Aorta (tissue), 5 donors: ENCODE measurements around the gene TMEM273. TPM values are rescaled to one million over a fixed set of nuclear protein-coding genes. Genes with fewer than 3 reads are reported as not detected.
A peak's percentile ranks its signal among the peaks of the same experiment; 100 is the strongest.

Source experiments
- ATAC-seq: fragments of 200-7000 bp; cut with Tn5 transposase; one replicate; pipeline ENCODE4 v1.9.1; 2022; ENCODE audit warnings: moderate library complexity; ENCODE audit not compliant: low FRiP score
- DNase-seq, 2 donors: peaks; one replicate each; pipeline ENCODE4 v3.0.0-alpha.2; 2020
- H3K27ac ChIP-seq, 2 donors: one replicate each; pipeline ENCODE4 v1.5.1; 2013; ENCODE audit warnings: low read length in 2 of 2, mild to moderate bottlenecking in 2 of 2, moderate library complexity in 2 of 2, control low read depth in 1 of 2, inconsistent platforms in 1 of 2, low read depth in 1 of 2
- H3K27me3 ChIP-seq, 2 donors: one replicate each; pipeline ENCODE4 v1.6.1; 2013; ENCODE audit warnings: control low read depth in 1 of 2, low read length in 1 of 2, mild to moderate bottlenecking in 1 of 2, moderate library complexity in 1 of 2; ENCODE audit not compliant: insufficient read depth in 2 of 2, control insufficient read depth in 1 of 2
- H3K36me3 ChIP-seq, 2 donors: one replicate each; pipeline ENCODE4 v1.6.1; 2013; ENCODE audit warnings: control low read depth in 1 of 2, low read length in 1 of 2, mild to moderate bottlenecking in 1 of 2; ENCODE audit not compliant: insufficient read depth in 2 of 2, control insufficient read depth in 1 of 2
- H3K4me1 ChIP-seq, 2 donors: one replicate each; pipeline ENCODE4 v1.6.1; 2013; ENCODE audit warnings: low read length in 2 of 2, control low read depth in 1 of 2, mild to moderate bottlenecking in 1 of 2, moderate library complexity in 1 of 2; ENCODE audit not compliant: insufficient read depth in 2 of 2, control insufficient read depth in 1 of 2
- H3K4me3 ChIP-seq, 2 donors: one replicate each; pipeline ENCODE4 v1.5.1; 2013; ENCODE audit warnings: low read length in 2 of 2, control low read depth in 1 of 2, mild to moderate bottlenecking in 1 of 2
- H3K9me3 ChIP-seq: one replicate; pipeline ENCODE4 v1.6.1; 2013; ENCODE audit warnings: mild to moderate bottlenecking, low read length; ENCODE audit not compliant: control insufficient read depth
- WGBS, 2 donors: extraction: QIAGEN DNeasy Blood & Tissue Kit; methylation state at CpG; one replicate each; pipeline ENCODE4 v1.1.7; 2013; 5-methylcytosine and 5-hydroxymethylcytosine counted together
- intact Hi-C, 2 donors: fragments of 100-400 bp; cut with DNase I; formaldehyde crosslinking; loops; one replicate each; pipeline versions ENCODE4 v1.14.2 to v1.15.0; 2022
- polyA plus RNA-seq, 2 donors: library from polyadenylated mRNA; stranded (reverse); fragments of 200-250 nt; gene quantifications; one replicate each; pipeline ENCODE4 v1.2.3, GENCODE V29; 2013
- total RNA-seq, 2 donors: library from RNA; stranded (reverse); fragmentation: NEBNext Ultra II Directional; extraction: Animal tissue kit (Norgen Biotek cat#: 25700); gene quantifications; one replicate each; pipeline ENCODE4 v1.2.1, GENCODE V29; 2021
- donor health status: healthy with polysubstance abuse.
- donor health status: Bipolar disorder and iron deficiency.
- donor health status: DM: no; HTN: no; CAD: no.
- donor health status: DM: no; HTN: no; CAD: no.
- donor health status: DM: yes; HTN: yes; CAD: no.

Gene TMEM273
- total and polyA plus RNA-seq, 4 donors = 3.1 to 44.7 (median 13.9) TPM

GRCh38 chr10:49151025-49151445, 37.2 kb downstream of the TMEM273 start:
- ATAC-seq = no peak
- Histone ChIP-seq H3K36me3 (no peaks in the 10 kb centered on the region), H3K27me3 (no peaks in the 10 kb centered on the region), H3K4me1 (no peaks in the 10 kb centered on the region), H3K9me3 (no peaks in the 10 kb centered on the region), H3K4me3 (no peak overlapping the region), H3K27ac (no peak overlapping the region)
- 83% methylated on average over 2 of the region's 2 CpGs for WGBS, 2 donors
- intact Hi-C loops = no loop called here
- DNase-seq = no peak

- intact Hi-C loops = no loop called here
Measured at GRCh38 chr10:49150426-49150825, 37.8 kb downstream of the TMEM273 start.

GRCh38 chr10:49149881-49150280, 38.3 kb downstream of the TMEM273 start:
- intact Hi-C loops = no loop called here

More at GRCh38 chr10:49150426-49150825, 37.8 kb downstream of the TMEM273 start:
- 71 to 79% methylated on average over 5 of the region's 5 CpGs for WGBS, 2 donors
- H3K27ac ChIP-seq = no peak overlapping the region
- H3K9me3 ChIP-seq = no peaks in the 10 kb centered on the region
- H3K4me3 ChIP-seq = no peak overlapping the region
- DNase-seq (no peak), ATAC-seq (no peak)
- no peaks in the 10 kb centered on the region for H3K27me3 ChIP-seq
- H3K36me3 ChIP-seq = no peaks in the 10 kb centered on the region
- H3K4me1 ChIP-seq = no peaks in the 10 kb centered on the region

GRCh38 chr10:49144058-49144720, 44.0 kb downstream of the TMEM273 start:
- DNase-seq (no peak), ATAC-seq (peak; percentile 40)
- 95 to 96% methylated on average over 2 of the region's 2 CpGs for WGBS, 2 donors
- H3K9me3 ChIP-seq = no peaks in the 10 kb centered on the region
- H3K4me1 ChIP-seq = no peaks in the 10 kb centered on the region
- intact Hi-C loops = no loop called here
- H3K36me3 ChIP-seq = no peaks in the 10 kb centered on the region
- no peaks in the 10 kb centered on the region for H3K27me3 ChIP-seq
- no peak overlapping the region for H3K4me3 ChIP-seq
- H3K27ac ChIP-seq = no peak overlapping the region

More at GRCh38 chr10:49149881-49150280, 38.3 kb downstream of the TMEM273 start:
- Histone ChIP-seq H3K27me3 (no peaks in the 10 kb centered on the region), H3K9me3 (no peaks in the 10 kb centered on the region), H3K4me1 (no peaks in the 10 kb centered on the region), H3K27ac (no peak overlapping the region), H3K36me3 (no peaks in the 10 kb centered on the region), H3K4me3 (no peak overlapping the region)
- 90 to 92% methylated on average over 3 of the region's 3 CpGs for WGBS, 2 donors
- ATAC-seq = no peak
- no peak for DNase-seq

- H3K36me3 ChIP-seq = no peaks in the 10 kb centered on the region
- H3K27me3 ChIP-seq = no peaks in the 10 kb centered on the region
- ATAC-seq (no peak), DNase-seq (no peak)
- H3K27ac ChIP-seq = no peak overlapping the region
- H3K4me3 ChIP-seq = no peak overlapping the region
- H3K4me1 ChIP-seq = no peaks in the 10 kb centered on the region
- intact Hi-C loops = no loop called here
- H3K9me3 ChIP-seq = no peaks in the 10 kb centered on the region
Measured at GRCh38 chr10:49143249-49143648, 44.9 kb downstream of the TMEM273 start.

- no peak overlapping the region for H3K27ac ChIP-seq
- 90 to 94% methylated on average over 5 of the region's 5 CpGs for WGBS, 2 donors
- no peak for ATAC-seq
- H3K4me3 ChIP-seq = no peak overlapping the region
- intact Hi-C loops = no loop called here
- DNase-seq = no peak
- H3K4me1 ChIP-seq = no peaks in the 10 kb centered on the region
- no peaks in the 10 kb centered on the region for H3K9me3 ChIP-seq
- H3K36me3 ChIP-seq = no peaks in the 10 kb centered on the region
- no peaks in the 10 kb centered on the region for H3K27me3 ChIP-seq
Measured at GRCh38 chr10:49141541-49142332, 46.5 kb downstream of the TMEM273 start.

- Histone ChIP-seq H3K4me1 (no peaks in the 10 kb centered on the region), H3K9me3 (no peaks in the 10 kb centered on the region), H3K4me3 (no peak overlapping the region), H3K36me3 (no peaks in the 10 kb centered on the region), H3K27ac (no peak overlapping the region), H3K27me3 (no peaks in the 10 kb centered on the region)
- 80 to 83% methylated on average over 5 of the region's 5 CpGs for WGBS, 2 donors
- ATAC-seq (no peak), DNase-seq (no peak)
- intact Hi-C loops = no loop called here
Measured at GRCh38 chr10:49140304-49141177, 47.6 kb downstream of the TMEM273 start.

- peak in 1 of 2 donors; percentile 74 for DNase-seq
- Histone ChIP-seq H3K27me3 (no peaks in the 10 kb centered on the region), H3K27ac (no peak overlapping the region), H3K9me3 (no peaks in the 10 kb centered on the region), H3K4me3 (no peak overlapping the region), H3K4me1 (no peaks in the 10 kb centered on the region), H3K36me3 (no peaks in the 10 kb centered on the region)
- no peak for ATAC-seq
- intact Hi-C loops = no loop called here
- WGBS, 2 donors = 44 to 45% methylated on average over 4 of the region's 4 CpGs
Measured at GRCh38 chr10:49139846-49140195, 48.4 kb downstream of the TMEM273 start.
